Measurements from ENCODE around the gene ATP2B2. TPM values are rescaled to one million over a fixed set of nuclear protein-coding genes. Genes with fewer than 3 reads are reported as not detected.

ATP2B2 gene
- total RNA-seq, 2 experiments from 2014 or later, result 0.06 TPM; not detected in 1

GRCh38 chr3:10459954-10460754, 45.2 kb downstream of the ATP2B2 start:
- no peak overlapping the region for H2AFZ ChIP-seq (ENCODE audit: low read length)
- BruUV-seq (replicated peaks), result no TSS peak
- CTCF ChIA-PET (ENCODE audit: unreplicated experiment), result no interaction called here
- DNase-seq (ENCODE audit: low spot score), result peak; percentile 86
- H3K9me3 ChIP-seq (ENCODE audit: low read length), result no peaks in the 10 kb centered on the region
- H3K4me2 ChIP-seq (ENCODE audit: low read length), result no peak overlapping the region
- peaks cover 33% of the 10 kb centered on the region for H3K4me1 ChIP-seq (ENCODE audit: insufficient read depth, low read length, poor library complexity, severe bottlenecking)
- no peaks in the 10 kb centered on the region for H3K79me2 ChIP-seq (ENCODE audit: insufficient read depth, low read depth, low read length)
- H3K4me3 ChIP-seq (ENCODE audit: low read depth, low read length, poor library complexity, severe bottlenecking), result no peak overlapping the region
- H3K9me2 ChIP-seq (ENCODE audit: insufficient read depth, low read length), result no peaks in the 10 kb centered on the region
- H3K27ac ChIP-seq (ENCODE audit: low read depth, low read length, poor library complexity, severe bottlenecking), result no peak overlapping the region
- intact Hi-C loops (cut with micrococcal nuclease; ENCODE audit: unreplicated experiment), result loop anchor here (5.0 kb wide), 1 partner anchor 108 kb away; no protein-coding TSS in a partner anchor
- TF ChIP-seq CTCF (conservative IDR thresholded peaks at IDR 0.05; ENCODE audit: low read length) (no peak), EZH2phosphoT487 (IDR thresholded peaks at IDR 0.05; ENCODE audit: borderline replicate concordance, low read depth, low read length) (no peak)
- POLR2A ChIA-PET, result no interaction called here
- no peaks in the 10 kb centered on the region for H3K36me3 ChIP-seq (ENCODE audit: insufficient read depth, low read length)
- no peaks in the 10 kb centered on the region for H4K20me1 ChIP-seq (ENCODE audit: insufficient read depth, low read length)

- CTCF ChIA-PET (ENCODE audit: unreplicated experiment), result no interaction called here
These were observed 47.8 kb downstream of the ATP2B2 start for GRCh38 chr3:10457560-10457959.

More at GRCh38 chr3:10457560-10457959, 47.8 kb downstream of the ATP2B2 start:
- Histone ChIP-seq H3K4me3 (ENCODE audit: low read depth, low read length, poor library complexity, severe bottlenecking) (peak overlapping the region; percentile 13), H4K20me1 (ENCODE audit: insufficient read depth, low read length) (no peaks in the 10 kb centered on the region), H3K9me3 (ENCODE audit: low read length) (no peaks in the 10 kb centered on the region), H3K4me2 (ENCODE audit: low read length) (peak overlapping the region; percentile 57), H3K27ac (ENCODE audit: low read depth, low read length, poor library complexity, severe bottlenecking) (peak overlapping the region; percentile 33), H3K9me2 (ENCODE audit: insufficient read depth, low read length) (no peaks in the 10 kb centered on the region), H3K79me2 (ENCODE audit: insufficient read depth, low read depth, low read length) (no peaks in the 10 kb centered on the region), H3K36me3 (ENCODE audit: insufficient read depth, low read length) (no peaks in the 10 kb centered on the region), H3K4me1 (ENCODE audit: insufficient read depth, low read length, poor library complexity, severe bottlenecking) (peaks cover 22% of the 10 kb centered on the region), H2AFZ (ENCODE audit: low read length) (no peak overlapping the region)
- intact Hi-C loops (cut with micrococcal nuclease; ENCODE audit: unreplicated experiment), result no loop called here
- DNase-seq (ENCODE audit: low spot score), result peak; percentile 54
- TF ChIP-seq EZH2phosphoT487 (IDR thresholded peaks at IDR 0.05; ENCODE audit: borderline replicate concordance, low read depth, low read length) (no peak), CTCF (conservative IDR thresholded peaks at IDR 0.05; ENCODE audit: low read length) (no peak)
- BruUV-seq (replicated peaks), result no TSS peak
- POLR2A ChIA-PET, result interaction anchor here (0.7 kb wide), 1 partner anchor 1191 kb away, joined by 3 read pairs; no protein-coding TSS in a partner anchor
